Activated CD4-positive, alpha-beta T cell treated with anti-CD3 and anti-CD28 coated beads, Interleukin-2, amount 10 ng/mL, durations not matched to agents 24 days and 14 days (primary cell): ENCODE measurements around the gene ZNF317. TPM values are rescaled to one million over a fixed set of nuclear protein-coding genes. Genes with fewer than 3 reads are reported as not detected.

Experiments used
- DNase-seq: peaks from one replicate; pipeline ENCODE4 v3.0.0; 2022
- H3K27ac Mint-ChIP-seq: one replicate; pipeline ENCODE4 v1.8.0; 2022; ENCODE audit warnings: mild to moderate bottlenecking, mixed read lengths
- H3K27me3 Mint-ChIP-seq: one replicate; pipeline ENCODE4 v1.8.0; 2022; ENCODE audit warnings: mixed read lengths
- H3K36me3 Mint-ChIP-seq: one replicate; pipeline ENCODE4 v1.8.0; 2022; ENCODE audit warnings: low read depth, mild to moderate bottlenecking, mixed read lengths
- H3K4me1 Mint-ChIP-seq: one replicate; pipeline ENCODE4 v1.8.0; 2021; ENCODE audit warnings: mixed read lengths
- H3K4me3 Mint-ChIP-seq: one replicate; pipeline ENCODE4 v1.8.0; 2022; ENCODE audit warnings: mild to moderate bottlenecking, moderate library complexity, mixed read lengths
- H3K9me3 Mint-ChIP-seq: one replicate; pipeline ENCODE4 v1.8.0; 2021; ENCODE audit warnings: mixed read lengths
- intact Hi-C: fragments of 100-400 bp; cut with micrococcal nuclease; formaldehyde crosslinking; loops from one replicate; pipeline ENCODE4 v1.15.1; 2023
- total RNA-seq: library from RNA; stranded (reverse); gene quantifications from 2 replicates; pipeline ENCODE4 v1.2.3, GENCODE V29; 2022

The ZNF317 gene
- total RNA-seq, 1 donor from 2014 or later, result 47.1 TPM

GRCh38 chr19:9205501-9206113 lies 65.4 kb downstream of the ZNF317 start:
- Mint-ChIP-seq H3K36me3 (no peaks in the 10 kb centered on the region), H3K4me3 (peak overlapping the region; percentile 56)

More at GRCh38 chr19:9205501-9206113, 65.4 kb downstream of the ZNF317 start:
- no peak overlapping the region for H3K27ac Mint-ChIP-seq
- intact Hi-C loops, result loop anchor here (1.0 to 10.0 kb wide), 5 partner anchors 68 to 591 kb away; partner anchors contain the start of genes ZNF266 and ZNF561
- H3K9me3 Mint-ChIP-seq, result peaks cover 4% of the 10 kb centered on the region
- H3K4me1 Mint-ChIP-seq, result peaks cover 5% of the 10 kb centered on the region
- peak; percentile 90 for DNase-seq
- no peaks in the 10 kb centered on the region for H3K27me3 Mint-ChIP-seq

Other genes with a start within 250 kb of the ZNF317 start
- gene MUC16, start 130.0 kb upstream of the ZNF317 start, total RNA-seq, result not detected in 2 replicates
- not detected in 2 replicates for gene OR1M1, start 53.3 kb upstream of the ZNF317 start, total RNA-seq
- not detected in 2 replicates for gene OR7G2, start 32.9 kb upstream of the ZNF317 start, total RNA-seq
- gene OR7G1, start 24.6 kb upstream of the ZNF317 start, total RNA-seq, result not detected in 2 replicates
- not detected in 2 replicates for gene OR7G3, start 13.4 kb upstream of the ZNF317 start, total RNA-seq
- gene OR7D2, start 38.6 kb downstream of the ZNF317 start, total RNA-seq, result 0.37 and 0.80 TPM in 2 replicates
- gene OR7D4, start 79.2 kb downstream of the ZNF317 start, total RNA-seq, result not detected in 2 replicates
- gene OR7E24, start 110.5 kb downstream of the ZNF317 start, total RNA-seq, result not detected in 2 replicates
- gene ZNF699, start 169.4 kb downstream of the ZNF317 start, total RNA-seq, result 4.4 and 4.5 TPM in 2 replicates
- gene ZNF559, start 183.8 kb downstream of the ZNF317 start, total RNA-seq, result 8.2 and 9.5 TPM in 2 replicates
- 0.09 TPM in 1 of 2 replicates, not detected in the other for gene ZNF177, start 222.6 kb downstream of the ZNF317 start, total RNA-seq